MM.1S (cell line): ENCODE measurements around the gene MIEF1.

Experiments used
- EZH2 ChIP-seq: fragments of 300-600 bp; sonication (generic); optimal IDR thresholded peaks from 2 replicates; pipeline ENCODE3; 2017; ENCODE audit warnings: low read depth, mild to moderate bottlenecking, antibody characterized with exemption, low read length, mixed read lengths
- TF ChIP-seq, protein P1 (sequence below): fragments of 300-600 bp; sonication (generic); IDR thresholded peaks from 2 replicates; pipeline ENCODE4 v1.5.1; 2016; ENCODE audit warnings: antibody characterized with exemption, low read length, mixed read lengths

DNA sequence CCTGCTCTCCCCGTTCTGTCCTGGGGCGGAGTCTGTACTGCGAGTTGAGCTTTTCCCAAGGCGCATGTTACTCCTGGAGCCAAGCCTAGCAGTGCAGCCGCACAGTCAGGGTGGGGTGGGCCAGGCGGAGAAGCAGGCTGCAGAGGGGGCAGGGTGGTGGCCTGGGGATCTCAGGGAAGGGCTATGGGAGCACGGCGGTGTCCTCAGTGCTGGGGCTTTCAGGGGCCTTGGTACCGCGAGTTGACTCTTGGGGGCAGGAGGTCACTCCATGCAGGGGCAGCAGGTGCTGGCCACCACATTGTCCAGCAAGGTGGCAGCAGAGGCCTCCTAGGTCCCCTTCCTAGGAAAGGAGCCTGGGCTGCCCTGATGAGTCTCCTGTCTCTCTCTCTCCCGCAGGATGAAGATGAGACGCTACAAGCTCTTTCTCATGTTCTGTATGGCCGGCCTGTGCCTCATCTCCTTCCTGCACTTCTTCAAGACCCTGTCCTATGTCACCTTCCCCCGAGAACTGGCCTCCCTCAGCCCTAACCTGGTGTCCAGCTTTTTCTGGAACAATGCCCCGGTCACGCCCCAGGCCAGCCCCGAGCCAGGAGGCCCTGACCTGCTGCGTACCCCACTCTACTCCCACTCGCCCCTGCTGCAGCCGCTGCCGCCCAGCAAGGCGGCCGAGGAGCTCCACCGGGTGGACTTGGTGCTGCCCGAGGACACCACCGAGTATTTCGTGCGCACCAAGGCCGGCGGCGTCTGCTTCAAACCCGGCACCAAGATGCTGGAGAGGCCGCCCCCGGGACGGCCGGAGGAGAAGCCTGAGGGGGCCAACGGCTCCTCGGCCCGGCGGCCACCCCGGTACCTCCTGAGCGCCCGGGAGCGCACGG, 14.9 kb upstream of the MIEF1 start:
- TF ChIP-seq, protein P1, sequence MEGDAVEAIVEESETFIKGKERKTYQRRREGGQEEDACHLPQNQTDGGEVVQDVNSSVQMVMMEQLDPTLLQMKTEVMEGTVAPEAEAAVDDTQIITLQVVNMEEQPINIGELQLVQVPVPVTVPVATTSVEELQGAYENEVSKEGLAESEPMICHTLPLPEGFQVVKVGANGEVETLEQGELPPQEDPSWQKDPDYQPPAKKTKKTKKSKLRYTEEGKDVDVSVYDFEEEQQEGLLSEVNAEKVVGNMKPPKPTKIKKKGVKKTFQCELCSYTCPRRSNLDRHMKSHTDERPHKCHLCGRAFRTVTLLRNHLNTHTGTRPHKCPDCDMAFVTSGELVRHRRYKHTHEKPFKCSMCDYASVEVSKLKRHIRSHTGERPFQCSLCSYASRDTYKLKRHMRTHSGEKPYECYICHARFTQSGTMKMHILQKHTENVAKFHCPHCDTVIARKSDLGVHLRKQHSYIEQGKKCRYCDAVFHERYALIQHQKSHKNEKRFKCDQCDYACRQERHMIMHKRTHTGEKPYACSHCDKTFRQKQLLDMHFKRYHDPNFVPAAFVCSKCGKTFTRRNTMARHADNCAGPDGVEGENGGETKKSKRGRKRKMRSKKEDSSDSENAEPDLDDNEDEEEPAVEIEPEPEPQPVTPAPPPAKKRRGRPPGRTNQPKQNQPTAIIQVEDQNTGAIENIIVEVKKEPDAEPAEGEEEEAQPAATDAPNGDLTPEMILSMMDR, result no peak
- no peak for TF ChIP-seq EZH2
